Esophagus muscularis mucosa (tissue), 4 donors: ENCODE measurements around the gene POLR3B. TPM values are rescaled to one million over a fixed set of nuclear protein-coding genes. Genes with fewer than 3 reads are reported as not detected.

Experiments
- DNase-seq: peaks from one replicate; pipeline ENCODE4 v3.0.0-alpha.2; 2017; ENCODE audit errors: extremely low spot score
- H3K27ac ChIP-seq, 4 donors: fragments of 200-600 bp; sonication (generic); replicated peaks in 1 of 4; 1 replicate in 3 of 4; 2 replicates in 1 of 4; pipeline ENCODE4 v1.5.1; 2016 to 2019; ENCODE audit warnings: mild to moderate bottlenecking in 1 of 4
- H3K27me3 ChIP-seq, 4 donors: fragments of 200-600 bp; sonication (generic); one replicate each; pipeline versions ENCODE4 v1.5.1 to v1.6.0; 2016 to 2019
- H3K36me3 ChIP-seq, 4 donors: fragments of 200-600 bp; sonication (generic); one replicate each; pipeline ENCODE4 v1.5.1; 2016 to 2019
- H3K4me1 ChIP-seq, 4 donors: fragments of 200-600 bp; sonication (generic); one replicate each; pipeline ENCODE4 v1.5.1; 2016 to 2019
- H3K4me3 ChIP-seq, 4 donors: fragments of 200-600 bp; sonication (generic); 1 replicate in 2 of 4; 2 replicates in 2 of 4; pipeline ENCODE4 v1.5.1; 2016 to 2019; ENCODE audit warnings: mild to moderate bottlenecking in 4 of 4, moderate library complexity in 1 of 4
- H3K9me3 ChIP-seq, 4 donors: fragments of 200-600 bp; sonication (generic); 1 replicate in 3 of 4; 2 replicates in 1 of 4; pipeline ENCODE4 v1.5.1; 2016 to 2019
- EP300 ChIP-seq: sonication (generic); formaldehyde crosslinking; IDR thresholded peaks from one replicate; pipeline ENCODE4 v1.6.1; 2017; ENCODE audit warnings: antibody characterized with exemption
- POLR2A ChIP-seq: fragments of 450-650 bp; IDR thresholded peaks from one replicate; pipeline ENCODE4 v1.6.1; 2017; ENCODE audit warnings: antibody characterized with exemption, moderate library complexity, mild to moderate bottlenecking, low read depth
- POLR2AphosphoS5 ChIP-seq, 2 donors: sonication (generic); formaldehyde crosslinking; IDR thresholded peaks; one replicate each; pipeline ENCODE4 v1.6.1; 2017; ENCODE audit warnings: antibody characterized with exemption in 2 of 2
- WGBS: methylation state at CpG from one replicate; pipeline ENCODE4 v1.1.5; 2018; 5-methylcytosine and 5-hydroxymethylcytosine counted together
- intact Hi-C: fragments of 100-400 bp; cut with DNase I; formaldehyde crosslinking; loops from one replicate; pipeline ENCODE4 v1.15.1; 2023
- total RNA-seq, 4 donors: library from RNA; depleted of rRNA; stranded (reverse); fragments of >200 nt; gene quantifications; one replicate each; pipeline versions ENCODE4 v1.1.0 to v1.2.1, GENCODE V29; 2016
- TF ChIP-seq, protein P1 (sequence below), 3 experiments: fragments of 200-600 bp in 2 of 3; fragments of 450-650 bp in 1 of 3; sonication (generic) in 2 of 3; IDR thresholded peaks; one replicate each; pipeline ENCODE4 v1.5.1; 2017 to 2019; ENCODE audit warnings: antibody characterized with exemption in 3 of 3, mild to moderate bottlenecking in 2 of 3, moderate library complexity in 1 of 3

POLR3B gene
- total RNA-seq, 4 donors from 2014 or later = 4.2 to 6.1 (median 5.3) TPM

- no peak for DNase-seq
- Histone ChIP-seq H3K36me3 (peaks cover 11 to 93% (median 49%) of the 10 kb centered on the region in 4 donors), H3K27ac (no peak overlapping the region), H3K9me3 (no peaks in the 10 kb centered on the region), H3K27me3 (no peaks in the 10 kb centered on the region), H3K4me1 (peaks cover 12 to 28% (median 14%) of the 10 kb centered on the region in 4 donors), H3K4me3 (no peak overlapping the region)
- TF ChIP-seq EP300 (no peak), POLR2AphosphoS5 (IDR thresholded peaks at IDR 0.05) (no peak)
- TF ChIP-seq, protein P1, sequence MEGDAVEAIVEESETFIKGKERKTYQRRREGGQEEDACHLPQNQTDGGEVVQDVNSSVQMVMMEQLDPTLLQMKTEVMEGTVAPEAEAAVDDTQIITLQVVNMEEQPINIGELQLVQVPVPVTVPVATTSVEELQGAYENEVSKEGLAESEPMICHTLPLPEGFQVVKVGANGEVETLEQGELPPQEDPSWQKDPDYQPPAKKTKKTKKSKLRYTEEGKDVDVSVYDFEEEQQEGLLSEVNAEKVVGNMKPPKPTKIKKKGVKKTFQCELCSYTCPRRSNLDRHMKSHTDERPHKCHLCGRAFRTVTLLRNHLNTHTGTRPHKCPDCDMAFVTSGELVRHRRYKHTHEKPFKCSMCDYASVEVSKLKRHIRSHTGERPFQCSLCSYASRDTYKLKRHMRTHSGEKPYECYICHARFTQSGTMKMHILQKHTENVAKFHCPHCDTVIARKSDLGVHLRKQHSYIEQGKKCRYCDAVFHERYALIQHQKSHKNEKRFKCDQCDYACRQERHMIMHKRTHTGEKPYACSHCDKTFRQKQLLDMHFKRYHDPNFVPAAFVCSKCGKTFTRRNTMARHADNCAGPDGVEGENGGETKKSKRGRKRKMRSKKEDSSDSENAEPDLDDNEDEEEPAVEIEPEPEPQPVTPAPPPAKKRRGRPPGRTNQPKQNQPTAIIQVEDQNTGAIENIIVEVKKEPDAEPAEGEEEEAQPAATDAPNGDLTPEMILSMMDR (IDR thresholded peaks at IDR 0.05) = no peak
- intact Hi-C loops = no loop called here
- WGBS = 81% methylated on average over 2 of the region's 2 CpGs
Observed at GRCh38 chr12:106333756-106334155, 23.8 kb upstream of the POLR3B start.

- H3K27ac ChIP-seq = peak overlapping the region; percentile 55 to 76 (median 70)
- TF ChIP-seq POLR2A = no peak
- TF ChIP-seq POLR2AphosphoS5 (IDR thresholded peaks at IDR 0.05) = no peak
- no peak for TF ChIP-seq EP300
- TF ChIP-seq, protein P1 (IDR thresholded peaks at IDR 0.05) = no peak
- WGBS = 77% methylated on average over 2 of the region's 2 CpGs
- H3K36me3 ChIP-seq = peaks cover 0 to 58% (median 20%) of the 10 kb centered on the region in 4 donors
- no peaks in the 10 kb centered on the region for H3K9me3 ChIP-seq
- no peak for DNase-seq
- H3K4me3 ChIP-seq = no peak overlapping the region
- H3K4me1 ChIP-seq = peaks cover 28 to 52% (median 45%) of the 10 kb centered on the region in 4 donors
- no peaks in the 10 kb centered on the region for H3K27me3 ChIP-seq
- intact Hi-C loops = loop anchor here (5.0 kb wide), 2 partner anchors 34 to 114 kb away; no protein-coding TSS in a partner anchor
Observed at GRCh38 chr12:106341086-106341877, 16.3 kb upstream of the POLR3B start.

DNA sequence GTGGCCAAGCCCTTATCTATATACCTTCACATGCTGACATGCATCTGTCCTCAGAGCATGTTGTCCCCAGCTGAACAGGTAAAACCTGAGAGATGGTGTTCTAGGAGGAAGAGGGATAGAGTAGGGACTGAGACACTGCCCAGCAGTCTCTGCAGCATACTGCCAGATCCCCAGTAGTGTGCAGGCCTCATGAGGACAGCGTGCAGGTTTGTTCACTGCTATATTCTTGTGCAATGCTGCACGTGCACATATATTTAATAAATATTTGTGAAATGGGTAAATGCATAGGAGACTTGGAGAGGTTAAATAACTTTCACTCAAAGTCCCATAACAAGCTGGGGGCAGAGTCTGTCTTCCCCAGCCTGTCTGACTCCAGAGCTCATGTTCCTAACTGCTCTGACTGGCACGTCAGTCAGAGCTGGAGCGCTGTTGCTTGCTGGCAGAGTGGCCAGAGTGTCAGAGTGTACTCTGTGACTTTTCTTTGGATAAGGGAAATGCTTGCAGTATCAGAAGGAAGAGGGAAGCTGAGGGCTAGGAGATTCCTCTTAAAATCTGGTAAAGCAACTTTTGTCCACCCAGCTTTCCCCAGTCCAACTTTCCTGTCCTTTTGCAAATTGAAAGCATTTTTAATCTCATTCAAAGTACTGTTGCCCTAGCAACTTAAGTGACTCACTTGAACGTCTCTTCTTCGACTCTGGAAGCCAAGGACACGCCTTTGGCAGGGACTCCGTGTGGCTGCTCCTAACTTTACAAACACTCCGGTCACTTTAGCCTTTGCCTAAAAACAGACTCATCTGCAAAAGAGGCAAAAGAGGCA, 14.9 kb upstream of the POLR3B start:
- peaks cover 10 to 55% (median 23%) of the 10 kb centered on the region in 4 donors for H3K36me3 ChIP-seq

DNA sequence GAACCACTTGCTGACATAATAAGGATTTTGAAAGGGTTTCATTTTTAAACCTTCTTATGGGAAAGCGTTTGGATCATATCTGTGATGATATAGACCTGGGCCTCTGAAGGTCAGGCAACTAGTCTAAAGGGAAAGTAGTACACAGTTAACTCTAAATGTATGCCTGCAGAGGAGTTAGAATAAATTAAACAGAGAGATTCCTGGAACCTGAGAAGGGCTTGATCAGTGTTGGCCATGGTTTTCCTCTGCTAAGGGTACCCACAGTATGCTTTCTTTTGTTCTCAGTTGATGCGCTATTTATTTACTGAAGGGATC, 14.4 kb upstream of the POLR3B start:
- 64% methylated on average over 2 of the region's 2 CpGs for WGBS
- peaks cover 29 to 42% (median 41%) of the 10 kb centered on the region in 4 donors for H3K4me1 ChIP-seq
- H3K9me3 ChIP-seq = no peaks in the 10 kb centered on the region
- peak overlapping the region; percentile 61 to 76 (median 70) for H3K27ac ChIP-seq
- TF ChIP-seq, protein P1 (IDR thresholded peaks at IDR 0.05) = no peak
- no peak for TF ChIP-seq POLR2A
- no peak for TF ChIP-seq POLR2AphosphoS5 (IDR thresholded peaks at IDR 0.05)
- no peak for TF ChIP-seq EP300
- peak overlapping the region; percentile 15 to 31 (median 22) for H3K4me3 ChIP-seq
- no peaks in the 10 kb centered on the region for H3K27me3 ChIP-seq
- DNase-seq = no peak
- intact Hi-C loops = loop anchor here (5.0 kb wide), 2 partner anchors 36 to 116 kb away; no protein-coding TSS in a partner anchor
- H3K36me3 ChIP-seq = peaks cover 10 to 57% (median 23%) of the 10 kb centered on the region in 4 donors

More for the DNA sequence above, 14.9 kb upstream of the POLR3B start:
- H3K4me3 ChIP-seq = peak overlapping the region; percentile 15 to 31 (median 22)
- no peak for DNase-seq
- intact Hi-C loops = loop anchor here (5.0 kb wide), 2 partner anchors 35 to 115 kb away; no protein-coding TSS in a partner anchor
- peaks cover 28 to 42% (median 39%) of the 10 kb centered on the region in 4 donors for H3K4me1 ChIP-seq
- 32% methylated on average over 9 of the region's 9 CpGs for WGBS
- H3K27ac ChIP-seq = peak overlapping the region; percentile 61 to 76 (median 70)
- no peaks in the 10 kb centered on the region for H3K27me3 ChIP-seq
- peak; percentile 44 to 46 for TF ChIP-seq POLR2AphosphoS5 (IDR thresholded peaks at IDR 0.05)
- no peak for TF ChIP-seq EP300
- no peak for TF ChIP-seq POLR2A
- no peaks in the 10 kb centered on the region for H3K9me3 ChIP-seq

GRCh38 chr12:106344131-106344530, 13.4 kb upstream of the POLR3B start:
- no peak for TF ChIP-seq POLR2A
- TF ChIP-seq POLR2AphosphoS5 (IDR thresholded peaks at IDR 0.05) = no peak
- TF ChIP-seq, protein P1 (IDR thresholded peaks at IDR 0.05) = no peak
- H3K27me3 ChIP-seq = no peaks in the 10 kb centered on the region
- H3K4me3 ChIP-seq = no peak overlapping the region
- peaks cover 10 to 55% (median 23%) of the 10 kb centered on the region in 4 donors for H3K36me3 ChIP-seq
- H3K27ac ChIP-seq = peak overlapping the region; percentile 61 to 76 (median 70)
- H3K9me3 ChIP-seq = no peaks in the 10 kb centered on the region
- DNase-seq = no peak
- peaks cover 36 to 47% (median 41%) of the 10 kb centered on the region in 4 donors for H3K4me1 ChIP-seq
- intact Hi-C loops = loop anchor here (5.0 kb wide), 2 partner anchors 37 to 117 kb away; no protein-coding TSS in a partner anchor
- WGBS = 92% methylated on average over 5 of the region's 5 CpGs
